DOHH2 (cell line): ENCODE data around the gene ZBTB7C.

ENCODE experiments used
- EZH2phosphoT487 ChIP-seq: fragments of 200-600 bp; sonication (generic); IDR thresholded peaks from 2 replicates; pipeline ENCODE4 v1.6.1; 2017; ENCODE audit warnings: borderline replicate concordance, mild to moderate bottlenecking, antibody characterized with exemption, low read length, moderate library complexity, mixed read lengths
- TF ChIP-seq, protein P1 (sequence below): fragments of 200-600 bp; sonication (generic); IDR thresholded peaks from one replicate; pipeline ENCODE4 v1.5.1; 2014; ENCODE audit warnings: antibody characterized with exemption, mild to moderate bottlenecking, low read depth, low read length; ENCODE audit not compliant: poor library complexity, severe bottlenecking

DNA sequence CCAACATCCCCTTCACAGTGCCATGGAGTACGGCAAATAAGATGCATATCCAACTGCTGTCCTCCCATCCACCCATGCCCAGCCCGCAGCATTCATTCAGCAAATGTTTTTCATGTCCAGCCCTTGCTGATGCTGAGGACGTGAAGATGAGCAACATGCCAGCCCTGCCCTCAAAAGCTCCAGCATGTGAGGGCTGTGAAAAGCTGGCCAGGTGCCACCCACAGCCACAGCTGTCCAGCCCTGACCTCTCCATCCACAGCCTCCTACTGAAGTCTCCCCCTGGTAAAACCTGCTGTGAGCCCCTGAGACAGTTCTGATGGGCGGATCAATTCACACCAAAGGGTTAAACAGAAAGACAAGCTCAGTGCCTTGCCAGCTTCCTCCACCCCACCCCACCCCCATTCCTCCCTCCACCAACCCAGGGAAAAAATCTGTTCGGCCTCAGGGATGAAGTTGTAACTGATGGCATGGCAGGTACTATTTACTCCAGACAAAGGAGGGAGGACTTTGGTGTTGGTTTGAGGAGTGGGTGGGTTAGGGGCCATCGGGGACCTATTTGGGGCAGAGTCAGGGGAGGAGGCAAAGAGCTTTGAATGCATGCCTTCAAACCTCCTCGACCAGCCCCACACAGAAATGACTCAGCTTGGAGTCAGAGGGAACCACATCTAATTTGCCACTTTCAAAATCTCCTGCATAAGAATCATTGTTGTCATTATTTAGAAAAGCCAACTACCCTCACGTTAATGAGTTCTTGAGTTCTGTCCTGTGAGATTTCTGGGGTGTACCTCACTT, 4.3 kb downstream of the ZBTB7C start:
- TF ChIP-seq, protein P1, sequence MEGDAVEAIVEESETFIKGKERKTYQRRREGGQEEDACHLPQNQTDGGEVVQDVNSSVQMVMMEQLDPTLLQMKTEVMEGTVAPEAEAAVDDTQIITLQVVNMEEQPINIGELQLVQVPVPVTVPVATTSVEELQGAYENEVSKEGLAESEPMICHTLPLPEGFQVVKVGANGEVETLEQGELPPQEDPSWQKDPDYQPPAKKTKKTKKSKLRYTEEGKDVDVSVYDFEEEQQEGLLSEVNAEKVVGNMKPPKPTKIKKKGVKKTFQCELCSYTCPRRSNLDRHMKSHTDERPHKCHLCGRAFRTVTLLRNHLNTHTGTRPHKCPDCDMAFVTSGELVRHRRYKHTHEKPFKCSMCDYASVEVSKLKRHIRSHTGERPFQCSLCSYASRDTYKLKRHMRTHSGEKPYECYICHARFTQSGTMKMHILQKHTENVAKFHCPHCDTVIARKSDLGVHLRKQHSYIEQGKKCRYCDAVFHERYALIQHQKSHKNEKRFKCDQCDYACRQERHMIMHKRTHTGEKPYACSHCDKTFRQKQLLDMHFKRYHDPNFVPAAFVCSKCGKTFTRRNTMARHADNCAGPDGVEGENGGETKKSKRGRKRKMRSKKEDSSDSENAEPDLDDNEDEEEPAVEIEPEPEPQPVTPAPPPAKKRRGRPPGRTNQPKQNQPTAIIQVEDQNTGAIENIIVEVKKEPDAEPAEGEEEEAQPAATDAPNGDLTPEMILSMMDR: no peak
- TF ChIP-seq EZH2phosphoT487: no peak
